ENCODE data around the gene ZNF232. TPM values are rescaled to one million over a fixed set of nuclear protein-coding genes. Genes with fewer than 3 reads are reported as not detected.

ZNF232 gene
- total and polyA plus RNA-seq, 2 experiments from 2014 or later = 24.8 to 24.9 TPM

DNA sequence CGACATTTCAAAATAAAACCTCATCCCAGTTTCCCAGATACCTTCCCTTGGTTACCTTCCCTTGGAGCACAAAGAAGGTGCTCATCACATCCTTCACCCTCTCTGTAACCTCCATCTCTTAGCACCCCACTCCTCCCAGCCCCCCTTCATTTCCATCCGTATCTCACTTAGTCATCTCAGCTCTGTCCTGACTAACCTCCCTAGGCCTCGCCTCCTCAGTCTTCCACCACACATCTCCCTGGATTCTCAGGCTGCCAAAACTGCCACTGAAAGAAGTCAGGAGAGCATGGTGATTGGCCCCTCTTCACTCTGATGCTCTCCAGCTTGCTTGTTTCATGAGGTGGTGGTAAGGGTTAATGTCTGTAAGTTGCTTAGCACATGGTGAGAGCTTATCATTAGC lies 31.1 kb downstream of the ZNF232 start (continued):
- TF ChIP-seq, protein P1, sequence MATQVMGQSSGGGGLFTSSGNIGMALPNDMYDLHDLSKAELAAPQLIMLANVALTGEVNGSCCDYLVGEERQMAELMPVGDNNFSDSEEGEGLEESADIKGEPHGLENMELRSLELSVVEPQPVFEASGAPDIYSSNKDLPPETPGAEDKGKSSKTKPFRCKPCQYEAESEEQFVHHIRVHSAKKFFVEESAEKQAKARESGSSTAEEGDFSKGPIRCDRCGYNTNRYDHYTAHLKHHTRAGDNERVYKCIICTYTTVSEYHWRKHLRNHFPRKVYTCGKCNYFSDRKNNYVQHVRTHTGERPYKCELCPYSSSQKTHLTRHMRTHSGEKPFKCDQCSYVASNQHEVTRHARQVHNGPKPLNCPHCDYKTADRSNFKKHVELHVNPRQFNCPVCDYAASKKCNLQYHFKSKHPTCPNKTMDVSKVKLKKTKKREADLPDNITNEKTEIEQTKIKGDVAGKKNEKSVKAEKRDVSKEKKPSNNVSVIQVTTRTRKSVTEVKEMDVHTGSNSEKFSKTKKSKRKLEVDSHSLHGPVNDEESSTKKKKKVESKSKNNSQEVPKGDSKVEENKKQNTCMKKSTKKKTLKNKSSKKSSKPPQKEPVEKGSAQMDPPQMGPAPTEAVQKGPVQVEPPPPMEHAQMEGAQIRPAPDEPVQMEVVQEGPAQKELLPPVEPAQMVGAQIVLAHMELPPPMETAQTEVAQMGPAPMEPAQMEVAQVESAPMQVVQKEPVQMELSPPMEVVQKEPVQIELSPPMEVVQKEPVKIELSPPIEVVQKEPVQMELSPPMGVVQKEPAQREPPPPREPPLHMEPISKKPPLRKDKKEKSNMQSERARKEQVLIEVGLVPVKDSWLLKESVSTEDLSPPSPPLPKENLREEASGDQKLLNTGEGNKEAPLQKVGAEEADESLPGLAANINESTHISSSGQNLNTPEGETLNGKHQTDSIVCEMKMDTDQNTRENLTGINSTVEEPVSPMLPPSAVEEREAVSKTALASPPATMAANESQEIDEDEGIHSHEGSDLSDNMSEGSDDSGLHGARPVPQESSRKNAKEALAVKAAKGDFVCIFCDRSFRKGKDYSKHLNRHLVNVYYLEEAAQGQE (IDR thresholded peaks at IDR 0.05; ENCODE audit: unreplicated experiment) = no peak
- no peak for TF ChIP-seq EZH2 (IDR thresholded peaks at IDR 0.05; ENCODE audit: low read depth, unreplicated experiment)
- no peak for TF ChIP-seq JUNB (IDR thresholded peaks at IDR 0.05; ENCODE audit: unreplicated experiment)
- TF ChIP-seq STAT1 (IDR thresholded peaks at IDR 0.05; ENCODE audit: unreplicated experiment) = no peak
- no peak for TF ChIP-seq ZNF331 (CRISPR knock-in tag; IDR thresholded peaks at IDR 0.05; ENCODE audit: low read depth)

DNA sequence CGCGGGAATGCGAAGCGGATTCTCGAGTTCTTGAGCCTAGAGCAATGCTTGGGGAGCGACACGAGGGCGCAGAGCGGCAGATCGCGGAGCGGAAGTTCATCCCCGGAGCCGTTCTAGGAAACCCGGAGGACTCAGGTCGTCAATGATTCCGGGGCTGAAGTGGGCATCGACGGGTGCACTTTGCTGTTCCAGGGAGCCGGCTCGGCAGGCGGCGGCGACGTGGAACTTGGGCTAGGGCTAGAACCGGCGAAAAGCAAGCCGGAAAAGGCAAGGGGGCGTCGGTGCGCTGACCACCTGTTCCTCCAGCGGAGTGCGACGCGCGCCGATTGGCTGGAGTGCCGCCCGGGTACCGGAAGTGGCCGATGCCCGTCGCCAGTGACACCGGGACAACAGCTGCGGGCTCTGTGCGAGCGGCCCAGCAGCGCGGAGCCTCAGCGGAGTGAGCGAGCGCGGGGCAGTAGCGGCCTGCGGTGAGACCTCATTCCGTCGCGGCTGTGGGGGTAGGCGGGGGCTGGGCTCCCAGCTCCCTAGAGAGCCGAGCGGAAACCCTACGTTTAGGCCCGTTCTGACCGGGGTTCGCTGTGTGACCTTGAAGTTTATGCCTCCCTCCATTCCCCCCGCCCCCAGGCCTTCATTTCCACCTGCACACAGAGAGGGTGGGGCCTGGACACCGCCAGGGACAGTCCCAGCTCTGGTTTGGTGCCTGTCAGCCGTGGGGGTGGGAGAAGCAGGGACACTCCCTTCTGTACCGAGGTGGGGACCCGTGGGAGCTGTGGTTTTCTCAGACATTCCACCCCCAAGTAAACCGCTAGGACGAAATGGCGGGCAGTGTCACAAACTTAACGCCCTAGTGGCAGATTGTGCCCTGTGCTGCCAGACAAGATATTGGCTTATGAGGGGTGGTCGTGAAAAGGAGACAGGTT lies 33.3 kb downstream of the ZNF232 start, which contains the start of gene ZFP3:
TSS of gene ZFP3 (plus strand) at position 362 of the 923 bp plus-strand sequence. CDS start 13,038 bp downstream, outside the sequence.
- Histone ChIP-seq H3K4me2 (peak within 1 kb of the TSS; percentile 93), H4K20me1 (replicated peaks; ENCODE audit: insufficient read depth) (no peaks in the 10 kb centered on the region), H3F3A (replicated peaks; ENCODE audit: low read depth) (0 out of 2 replicates have a peak, but pooled peaks cover 6% of the 10 kb centered on the region), H3K27me3 (ENCODE audit: insufficient read depth) (peaks cover 7% of the 10 kb centered on the region; the same call in 1 of the 2 replicates), H2AFZ (peak within 1 kb of the TSS; percentile 87), H3K9me2 (ENCODE audit: insufficient read depth) (peaks cover 6% of the 10 kb centered on the region; the same call in 1 of the 2 replicates), H3K27ac (ENCODE audit: low read depth) (0 out of 2 replicates have a peak within 1 kb of the TSS, but pooled peaks have one; percentile 39), H3K36me3 (ENCODE audit: insufficient read depth) (no peaks in the 10 kb centered on the region), H3K4me3 (peak within 1 kb of the TSS; percentile 72), H3K4me1 (ENCODE audit: insufficient read depth) (peaks cover 12% of the 10 kb centered on the region), H3K79me2 (replicated peaks; ENCODE audit: insufficient read depth) (peaks cover 5% of the 10 kb centered on the region; the same call in 1 of the 2 replicates)
- Mint-ChIP-seq H3K4me3 (peak within 1 kb of the TSS; percentile 70), H3K27me3 (ENCODE audit: insufficient read depth, low read depth, poor library complexity) (peaks cover 23% of the 10 kb centered on the region), H3K27ac (no peak within 1 kb of the TSS), H3K4me1 (peaks cover 10% of the 10 kb centered on the region), H3K36me3 (ENCODE audit: low read depth) (peaks cover 7% of the 10 kb centered on the region; the same call in 1 of the 3 replicates), H3K9me3 (peaks cover 36% of the 10 kb centered on the region)
- TF ChIP-seq NANOG (IDR thresholded peaks at IDR 0.05; ENCODE audit: borderline replicate concordance) = no peak
- peak; percentile 58 for TF ChIP-seq POLR2AphosphoS5 (IDR thresholded peaks at IDR 0.05; ENCODE audit: low read depth)
- TF ChIP-seq, protein P2, sequence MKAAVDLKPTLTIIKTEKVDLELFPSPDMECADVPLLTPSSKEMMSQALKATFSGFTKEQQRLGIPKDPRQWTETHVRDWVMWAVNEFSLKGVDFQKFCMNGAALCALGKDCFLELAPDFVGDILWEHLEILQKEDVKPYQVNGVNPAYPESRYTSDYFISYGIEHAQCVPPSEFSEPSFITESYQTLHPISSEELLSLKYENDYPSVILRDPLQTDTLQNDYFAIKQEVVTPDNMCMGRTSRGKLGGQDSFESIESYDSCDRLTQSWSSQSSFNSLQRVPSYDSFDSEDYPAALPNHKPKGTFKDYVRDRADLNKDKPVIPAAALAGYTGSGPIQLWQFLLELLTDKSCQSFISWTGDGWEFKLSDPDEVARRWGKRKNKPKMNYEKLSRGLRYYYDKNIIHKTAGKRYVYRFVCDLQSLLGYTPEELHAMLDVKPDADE (IDR thresholded peaks at IDR 0.05) = peak; percentile 53; the same call in 1 of the 2 replicates
- DNase-seq (ENCODE audit: low spot score) = peak; percentile 92
- ATAC-seq = peak; percentile 95

Data from GM23338 (cell line).